Transverse colon (tissue), 4 donors: ENCODE data around the gene RPGR.

Experiments used
- EP300 ChIP-seq: sonication (generic); formaldehyde crosslinking; IDR thresholded peaks from one replicate; pipeline ENCODE4 v1.6.1; 2017; ENCODE audit warnings: antibody characterized with exemption, low read depth
- POLR2A ChIP-seq: fragments of 450-650 bp; IDR thresholded peaks from one replicate; pipeline ENCODE4 v1.6.1; 2016; ENCODE audit warnings: antibody characterized with exemption, mild to moderate bottlenecking, moderate library complexity
- POLR2AphosphoS5 ChIP-seq, 3 donors: sonication (generic); formaldehyde crosslinking; IDR thresholded peaks; one replicate each; pipeline ENCODE4 v1.6.1; 2016; ENCODE audit warnings: antibody characterized with exemption in 3 of 3
- TF ChIP-seq, protein P1 (sequence below), 5 experiments: fragments of 200-600 bp in 3 of 5; fragments of 450-650 bp in 2 of 5; sonication (generic) in 3 of 5; IDR thresholded peaks; 1 replicate in 2 of 5; 2 replicates in 3 of 5; pipeline ENCODE4 v1.5.1; 2016 to 2017; ENCODE audit warnings: antibody characterized with exemption in 5 of 5, inconsistent platforms in 3 of 5, mild to moderate bottlenecking in 2 of 5, moderate library complexity in 1 of 5

DNA sequence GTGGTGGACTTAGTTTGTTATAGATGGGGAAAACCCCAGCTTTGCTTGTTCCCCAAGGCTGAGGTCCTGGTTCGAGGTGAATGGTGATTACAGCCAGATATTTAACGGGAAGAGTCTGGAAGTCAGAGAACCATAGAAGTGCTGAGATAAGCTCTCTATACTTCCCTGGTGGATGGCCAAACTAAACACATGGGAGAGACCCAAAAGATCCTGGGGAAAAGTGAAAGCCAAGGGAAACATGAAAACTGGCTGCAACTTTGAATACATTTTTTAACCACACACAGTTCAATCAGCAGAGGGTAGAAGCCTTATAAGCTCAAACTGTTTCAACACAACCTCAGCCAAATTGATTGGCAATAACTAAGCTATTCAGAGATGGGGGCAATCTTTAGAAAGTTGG, 77.3 kb downstream of the RPGR start:
- TF ChIP-seq, protein P1, sequence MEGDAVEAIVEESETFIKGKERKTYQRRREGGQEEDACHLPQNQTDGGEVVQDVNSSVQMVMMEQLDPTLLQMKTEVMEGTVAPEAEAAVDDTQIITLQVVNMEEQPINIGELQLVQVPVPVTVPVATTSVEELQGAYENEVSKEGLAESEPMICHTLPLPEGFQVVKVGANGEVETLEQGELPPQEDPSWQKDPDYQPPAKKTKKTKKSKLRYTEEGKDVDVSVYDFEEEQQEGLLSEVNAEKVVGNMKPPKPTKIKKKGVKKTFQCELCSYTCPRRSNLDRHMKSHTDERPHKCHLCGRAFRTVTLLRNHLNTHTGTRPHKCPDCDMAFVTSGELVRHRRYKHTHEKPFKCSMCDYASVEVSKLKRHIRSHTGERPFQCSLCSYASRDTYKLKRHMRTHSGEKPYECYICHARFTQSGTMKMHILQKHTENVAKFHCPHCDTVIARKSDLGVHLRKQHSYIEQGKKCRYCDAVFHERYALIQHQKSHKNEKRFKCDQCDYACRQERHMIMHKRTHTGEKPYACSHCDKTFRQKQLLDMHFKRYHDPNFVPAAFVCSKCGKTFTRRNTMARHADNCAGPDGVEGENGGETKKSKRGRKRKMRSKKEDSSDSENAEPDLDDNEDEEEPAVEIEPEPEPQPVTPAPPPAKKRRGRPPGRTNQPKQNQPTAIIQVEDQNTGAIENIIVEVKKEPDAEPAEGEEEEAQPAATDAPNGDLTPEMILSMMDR (IDR thresholded peaks at IDR 0.05): no peak
- TF ChIP-seq POLR2AphosphoS5 (IDR thresholded peaks at IDR 0.05) (no peak), POLR2A (no peak), EP300 (no peak)
